ENCODE results near the gene SNRPE. TPM values are rescaled to one million over a fixed set of nuclear protein-coding genes. Genes with fewer than 3 reads are reported as not detected.

The SNRPE gene
- total RNA-seq, 1 experiment from 2014 or later, result 217 TPM

GRCh38 chr1:203818399-203818798 is 43.0 kb upstream of the SNRPE start:
- intact Hi-C loops (cut with micrococcal nuclease; ENCODE audit: unreplicated experiment) (no loop called here), in situ Hi-C loops (cut with HindIII; ENCODE audit: low pct_unique_long_range_greater_than_20kb, low sequenced_read_pairs) (no loop called here)
- BruUV-seq (replicated peaks), result no TSS peak
- DNase-seq (ENCODE audit: low read depth, low spot score) (no peak), ATAC-seq (no peak)
- no peaks in the 10 kb centered on the region for H3K9me3 ChIP-seq (ENCODE audit: control insufficient read depth, insufficient read depth, low read depth, low read length)
- CTCF ChIA-PET, result no interaction called here
- H3K4me1 ChIP-seq (ENCODE audit: control insufficient read depth, insufficient read depth, low read length), result no peaks in the 10 kb centered on the region
- H3K27ac ChIP-seq (ENCODE audit: low read length), result no peak overlapping the region
- no peaks in the 10 kb centered on the region for H3K27me3 ChIP-seq (ENCODE audit: control insufficient read depth, insufficient read depth, low read length)
- TF ChIP-seq SIN3A (IDR thresholded peaks at IDR 0.05; ENCODE audit: borderline replicate concordance, insufficient read depth, low read depth, low read length) (no peak), CTCF (IDR thresholded peaks at IDR 0.05) (no peak), POLR2AphosphoS5 (IDR thresholded peaks at IDR 0.05; ENCODE audit: low read depth, low read length) (no peak), TCF7L2 (IDR thresholded peaks at IDR 0.05; ENCODE audit: low read depth, low read length) (no peak)
- TF ChIP-seq, protein P1, sequence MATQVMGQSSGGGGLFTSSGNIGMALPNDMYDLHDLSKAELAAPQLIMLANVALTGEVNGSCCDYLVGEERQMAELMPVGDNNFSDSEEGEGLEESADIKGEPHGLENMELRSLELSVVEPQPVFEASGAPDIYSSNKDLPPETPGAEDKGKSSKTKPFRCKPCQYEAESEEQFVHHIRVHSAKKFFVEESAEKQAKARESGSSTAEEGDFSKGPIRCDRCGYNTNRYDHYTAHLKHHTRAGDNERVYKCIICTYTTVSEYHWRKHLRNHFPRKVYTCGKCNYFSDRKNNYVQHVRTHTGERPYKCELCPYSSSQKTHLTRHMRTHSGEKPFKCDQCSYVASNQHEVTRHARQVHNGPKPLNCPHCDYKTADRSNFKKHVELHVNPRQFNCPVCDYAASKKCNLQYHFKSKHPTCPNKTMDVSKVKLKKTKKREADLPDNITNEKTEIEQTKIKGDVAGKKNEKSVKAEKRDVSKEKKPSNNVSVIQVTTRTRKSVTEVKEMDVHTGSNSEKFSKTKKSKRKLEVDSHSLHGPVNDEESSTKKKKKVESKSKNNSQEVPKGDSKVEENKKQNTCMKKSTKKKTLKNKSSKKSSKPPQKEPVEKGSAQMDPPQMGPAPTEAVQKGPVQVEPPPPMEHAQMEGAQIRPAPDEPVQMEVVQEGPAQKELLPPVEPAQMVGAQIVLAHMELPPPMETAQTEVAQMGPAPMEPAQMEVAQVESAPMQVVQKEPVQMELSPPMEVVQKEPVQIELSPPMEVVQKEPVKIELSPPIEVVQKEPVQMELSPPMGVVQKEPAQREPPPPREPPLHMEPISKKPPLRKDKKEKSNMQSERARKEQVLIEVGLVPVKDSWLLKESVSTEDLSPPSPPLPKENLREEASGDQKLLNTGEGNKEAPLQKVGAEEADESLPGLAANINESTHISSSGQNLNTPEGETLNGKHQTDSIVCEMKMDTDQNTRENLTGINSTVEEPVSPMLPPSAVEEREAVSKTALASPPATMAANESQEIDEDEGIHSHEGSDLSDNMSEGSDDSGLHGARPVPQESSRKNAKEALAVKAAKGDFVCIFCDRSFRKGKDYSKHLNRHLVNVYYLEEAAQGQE (IDR thresholded peaks at IDR 0.05; ENCODE audit: insufficient read depth in 1 of 2, low read depth in 2 of 2, low read length in 1 of 2), result no peak
- H3K36me3 ChIP-seq (ENCODE audit: control insufficient read depth, insufficient read depth, low read length), result peaks cover 18% of the 10 kb centered on the region
- POLR2A ChIA-PET, result no interaction called here
- no peak overlapping the region for H3K4me3 ChIP-seq (ENCODE audit: low read depth in 2 of 2, low read length in 2 of 2)

DNA sequence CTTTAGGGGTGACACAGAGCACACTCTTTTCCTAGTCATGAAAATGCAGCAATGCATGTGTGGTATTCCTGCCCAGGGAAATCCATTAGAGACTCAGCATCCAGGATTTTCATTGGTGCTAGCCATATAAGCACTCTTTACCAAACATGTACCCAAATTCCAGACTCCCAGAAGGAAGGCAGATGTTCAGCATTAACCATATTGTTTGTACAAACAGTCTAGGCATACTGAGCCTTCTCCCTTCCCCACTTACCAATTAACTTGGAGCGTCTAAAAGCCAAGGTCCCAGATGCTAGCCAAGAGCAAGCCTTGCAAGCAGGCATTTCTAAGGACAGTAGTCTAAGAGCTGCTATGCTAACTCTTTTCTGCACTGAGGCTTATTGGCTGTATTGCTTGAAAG is 38.1 kb upstream of the SNRPE start:
- Histone ChIP-seq H3K9me3 (ENCODE audit: control insufficient read depth, insufficient read depth, low read depth, low read length) (no peaks in the 10 kb centered on the region), H3K4me1 (ENCODE audit: control insufficient read depth, insufficient read depth, low read length) (no peaks in the 10 kb centered on the region), H3K27me3 (ENCODE audit: control insufficient read depth, insufficient read depth, low read length) (no peaks in the 10 kb centered on the region), H3K27ac (ENCODE audit: low read length) (no peak overlapping the region), H3K36me3 (ENCODE audit: control insufficient read depth, insufficient read depth, low read length) (peaks cover 29% of the 10 kb centered on the region), H3K4me3 (ENCODE audit: low read depth in 2 of 2, low read length in 2 of 2) (no peak overlapping the region)
- TF ChIP-seq CTCF (IDR thresholded peaks at IDR 0.05), result no peak
- TF ChIP-seq, protein P1 (IDR thresholded peaks at IDR 0.05; ENCODE audit: insufficient read depth in 1 of 2, low read depth in 2 of 2, low read length in 1 of 2), result no peak
- no peak for TF ChIP-seq POLR2AphosphoS5 (IDR thresholded peaks at IDR 0.05; ENCODE audit: low read depth, low read length)
- TF ChIP-seq SIN3A (IDR thresholded peaks at IDR 0.05; ENCODE audit: borderline replicate concordance, insufficient read depth, low read depth, low read length), result no peak
- POLR2A ChIA-PET, result no interaction called here
- intact Hi-C loops (cut with micrococcal nuclease; ENCODE audit: unreplicated experiment), result no loop called here
- BruUV-seq (replicated peaks), result no TSS peak
- CTCF ChIA-PET, result no interaction called here
- in situ Hi-C loops (cut with HindIII; ENCODE audit: low pct_unique_long_range_greater_than_20kb, low sequenced_read_pairs), result no loop called here
- ATAC-seq, result no peak
- DNase-seq (ENCODE audit: low read depth, low spot score), result no peak

All from Panc1 (cell line).